WTC11 (cell line): ENCODE measurements around the gene MALT1. TPM values are rescaled to one million over a fixed set of nuclear protein-coding genes. Genes with fewer than 3 reads are reported as not detected.

ENCODE experiments used
- ATAC-seq: fragments of 200-7000 bp; cut with Tn5 transposase; 2 replicates; pipeline ENCODE4 v1.10.0; 2021; ENCODE audit warnings: mild to moderate bottlenecking, moderate library complexity
- CTCF ChIA-PET: fragments of 300-600 bp; sonication (Branson Sonifier 250); formaldehyde crosslinking; loops from one replicate; lab custom pipeline; 2021; ENCODE audit warnings: antibody characterized with exemption; lab: Charles Lee
- POLR2A ChIA-PET: fragments of 350-600 bp; sonication (Branson Sonifier 250); formaldehyde crosslinking; loops from one replicate; lab custom pipeline; 2021; ENCODE audit warnings: antibody characterized with exemption; lab: Charles Lee
- DNase-seq: peaks from one replicate; pipeline ENCODE4 v3.0.0; 2021; ENCODE audit warnings: low spot score
- H3K27ac Mint-ChIP-seq: 2 replicates; pipeline ENCODE4 v1.8.0; 2021; ENCODE audit warnings: mixed read lengths
- H3K27me3 Mint-ChIP-seq: 2 replicates; pipeline ENCODE4 v1.8.0; 2021; ENCODE audit warnings: low read depth, mild to moderate bottlenecking, moderate library complexity, mixed read lengths
- H3K36me3 Mint-ChIP-seq: 2 replicates; pipeline ENCODE4 v1.8.0; 2021; ENCODE audit warnings: mixed read lengths
- H3K4me1 Mint-ChIP-seq: 2 replicates; pipeline ENCODE4 v1.8.0; 2022; ENCODE audit warnings: mixed read lengths
- H3K4me3 Mint-ChIP-seq: 2 replicates; pipeline ENCODE4 v1.8.0; 2021; ENCODE audit warnings: mild to moderate bottlenecking, moderate library complexity, mixed read lengths
- H3K9me3 Mint-ChIP-seq: 2 replicates; pipeline ENCODE4 v1.8.0; 2021; ENCODE audit warnings: mixed read lengths
- ATF2 ChIP-seq: sonication (generic); formaldehyde crosslinking; IDR thresholded peaks from 2 replicates; pipeline ENCODE4 v1.8.1; 2022; ENCODE audit warnings: low read depth, missing genetic modification reagents, borderline replicate concordance
- CDX4 ChIP-seq: fragments of 250-450 bp; sonication (Bioruptor Pico); IDR thresholded peaks from 2 replicates; pipeline ENCODE4 v1.9.0; 2021; ENCODE audit warnings: moderate library complexity, mild to moderate bottlenecking, inconsistent platforms, borderline replicate concordance
- GTF2I ChIP-seq: fragments of 250-450 bp; sonication (Bioruptor Pico); conservative IDR thresholded peaks from 2 replicates; pipeline ENCODE4 v1.4.0; 2021; ENCODE audit warnings: mild to moderate bottlenecking
- JUN ChIP-seq: sonication (generic); formaldehyde crosslinking; IDR thresholded peaks from 2 replicates; pipeline ENCODE4 v1.8.0; 2023; ENCODE audit warnings: mild to moderate bottlenecking, missing genetic modification reagents
- MLX ChIP-seq: sonication (generic); formaldehyde crosslinking; IDR thresholded peaks from 2 replicates; pipeline ENCODE4 v1.8.1; 2023; ENCODE audit warnings: mild to moderate bottlenecking, missing genetic modification reagents, moderate library complexity
- MYBL2 ChIP-seq: sonication (generic); formaldehyde crosslinking; IDR thresholded peaks from 2 replicates; pipeline ENCODE4 v1.8.1; 2023; ENCODE audit warnings: mild to moderate bottlenecking, moderate library complexity, missing genetic modification reagents
- NFATC4 ChIP-seq: fragments of 250-450 bp; sonication (Bioruptor Pico); IDR thresholded peaks from 2 replicates; pipeline ENCODE4 v1.9.0; 2021; ENCODE audit warnings: mild to moderate bottlenecking
- NFYB ChIP-seq: sonication (generic); formaldehyde crosslinking; conservative IDR thresholded peaks from 2 replicates; pipeline ENCODE4 v1.8.0; 2022; ENCODE audit warnings: low read depth, missing genetic modification reagents
- NR3C1 ChIP-seq: sonication (generic); formaldehyde crosslinking; conservative IDR thresholded peaks from 2 replicates; pipeline ENCODE4 v1.8.1; 2023; ENCODE audit warnings: low read depth, mild to moderate bottlenecking, missing genetic modification reagents
- PREB ChIP-seq: sonication (generic); formaldehyde crosslinking; IDR thresholded peaks from 2 replicates; pipeline ENCODE4 v1.8.1; 2022; ENCODE audit warnings: mild to moderate bottlenecking, missing genetic modification reagents, moderate library complexity, borderline replicate concordance
- RORB ChIP-seq: fragments of 250-450 bp; sonication (Bioruptor Pico); IDR thresholded peaks from 2 replicates; pipeline ENCODE4 v1.9.0; 2021; ENCODE audit warnings: mild to moderate bottlenecking
- SMAD4 ChIP-seq: sonication (generic); formaldehyde crosslinking; IDR thresholded peaks from 2 replicates; pipeline ENCODE4 v1.8.0; 2022; ENCODE audit warnings: mild to moderate bottlenecking, missing genetic modification reagents
- USF2 ChIP-seq: sonication (generic); formaldehyde crosslinking; IDR thresholded peaks from 2 replicates; pipeline ENCODE4 v1.8.1; 2023; ENCODE audit warnings: mild to moderate bottlenecking, missing genetic modification reagents, moderate library complexity
- ZNF317 ChIP-seq: sonication (generic); formaldehyde crosslinking; IDR thresholded peaks from 2 replicates; pipeline ENCODE4 v1.8.1; 2023; ENCODE audit warnings: low read depth, mild to moderate bottlenecking, moderate library complexity, missing genetic modification reagents, borderline replicate concordance
- ZNF532 ChIP-seq: fragments of 250-450 bp; sonication (Bioruptor Pico); IDR thresholded peaks from 2 replicates; pipeline ENCODE4 v1.9.0; 2021; ENCODE audit warnings: mild to moderate bottlenecking, borderline replicate concordance
- total RNA-seq: library from RNA; stranded (reverse); gene quantifications from 3 replicates; pipeline ENCODE4 v1.2.3, GENCODE V29; 2021

MALT1 gene
- total RNA-seq, 1 experiment from 2014 or later = 13.2 TPM

- TF ChIP-seq NFATC4 (CRISPR knock-in tag) = no peak
Observed at GRCh38 chr18:58723810-58724602, 52.7 kb downstream of the MALT1 start (continued).

GRCh38 chr18:58726671-58727070 is 55.4 kb downstream of the MALT1 start:
- TF ChIP-seq ZNF317 (CRISPR knock-in tag) (no peak), SMAD4 (CRISPR knock-in tag) (no peak), PREB (CRISPR knock-in tag) (no peak), MYBL2 (CRISPR knock-in tag) (no peak), CDX4 (CRISPR knock-in tag) (no peak)
- Mint-ChIP-seq H3K27me3 (no peaks in the 10 kb centered on the region), H3K9me3 (no peaks in the 10 kb centered on the region), H3K36me3 (no peaks in the 10 kb centered on the region), H3K4me1 (no peaks in the 10 kb centered on the region), H3K27ac (no peak overlapping the region), H3K4me3 (no peak overlapping the region)
- ChIA-PET CTCF (interaction anchor here (0.9 to 1.7 kb wide), 2 partner anchors 37 to 230 kb away, joined by 3 to 7 read pairs; no protein-coding TSS in a partner anchor), POLR2A (interaction anchor here (0.6 kb wide), 1 partner anchor 63 kb away, joined by 3 read pairs; no protein-coding TSS in a partner anchor)
- DNase-seq = no peak
- ATAC-seq = no peak

- no peak overlapping the region for H3K27ac Mint-ChIP-seq
- no peaks in the 10 kb centered on the region for H3K9me3 Mint-ChIP-seq
- ChIA-PET CTCF (interaction anchor here (0.6 to 2.0 kb wide), 2 partner anchors 36 to 192 kb away, joined by 6 to 9 read pairs; no protein-coding TSS in a partner anchor), POLR2A (no interaction called here)
- DNase-seq (no peak), ATAC-seq (no peak)
- no peak overlapping the region for H3K4me3 Mint-ChIP-seq
- no peaks in the 10 kb centered on the region for H3K27me3 Mint-ChIP-seq
- no peaks in the 10 kb centered on the region for H3K36me3 Mint-ChIP-seq
- TF ChIP-seq USF2 (CRISPR knock-in tag) (no peak), RORB (no peak), PREB (CRISPR knock-in tag) (no peak), MLX (no peak)
- H3K4me1 Mint-ChIP-seq = no peaks in the 10 kb centered on the region
Observed at GRCh38 chr18:58727776-58728500, 56.7 kb downstream of the MALT1 start.

- H3K4me3 Mint-ChIP-seq = no peak overlapping the region
- no peaks in the 10 kb centered on the region for H3K27me3 Mint-ChIP-seq
- H3K27ac Mint-ChIP-seq = peak overlapping the region; percentile 18; the same call in 1 of the 2 replicates
- ATAC-seq (no peak), DNase-seq (no peak)
- ChIA-PET POLR2A (interaction anchor here (0.7 kb wide), 1 partner anchor 54 kb away, joined by 3 read pairs; no protein-coding TSS in a partner anchor), CTCF (interaction anchor here (2.0 kb wide), 1 partner anchor 35 kb away, joined by 9 read pairs; no protein-coding TSS in a partner anchor)
- no peaks in the 10 kb centered on the region for H3K36me3 Mint-ChIP-seq
- TF ChIP-seq ATF2 (CRISPR knock-in tag) (no peak), GTF2I (CRISPR knock-in tag) (no peak), NFYB (CRISPR knock-in tag) (no peak), ZNF532 (CRISPR knock-in tag) (no peak), NR3C1 (CRISPR knock-in tag) (no peak), JUN (CRISPR knock-in tag) (no peak)
- H3K9me3 Mint-ChIP-seq = no peaks in the 10 kb centered on the region
- no peaks in the 10 kb centered on the region for H3K4me1 Mint-ChIP-seq
Observed at GRCh38 chr18:58728719-58729118, 57.5 kb downstream of the MALT1 start.
